ENCODE measurements around the gene GLB1L2. TPM values are rescaled to one million over a fixed set of nuclear protein-coding genes. Genes with fewer than 3 reads are reported as not detected.
A peak's percentile ranks its signal among the peaks of the same experiment; 100 is the strongest.

Gene GLB1L2
- total RNA-seq, 4 donors from 2014 or later: 7.1 to 13.1 (median 10.5) TPM

DNA sequence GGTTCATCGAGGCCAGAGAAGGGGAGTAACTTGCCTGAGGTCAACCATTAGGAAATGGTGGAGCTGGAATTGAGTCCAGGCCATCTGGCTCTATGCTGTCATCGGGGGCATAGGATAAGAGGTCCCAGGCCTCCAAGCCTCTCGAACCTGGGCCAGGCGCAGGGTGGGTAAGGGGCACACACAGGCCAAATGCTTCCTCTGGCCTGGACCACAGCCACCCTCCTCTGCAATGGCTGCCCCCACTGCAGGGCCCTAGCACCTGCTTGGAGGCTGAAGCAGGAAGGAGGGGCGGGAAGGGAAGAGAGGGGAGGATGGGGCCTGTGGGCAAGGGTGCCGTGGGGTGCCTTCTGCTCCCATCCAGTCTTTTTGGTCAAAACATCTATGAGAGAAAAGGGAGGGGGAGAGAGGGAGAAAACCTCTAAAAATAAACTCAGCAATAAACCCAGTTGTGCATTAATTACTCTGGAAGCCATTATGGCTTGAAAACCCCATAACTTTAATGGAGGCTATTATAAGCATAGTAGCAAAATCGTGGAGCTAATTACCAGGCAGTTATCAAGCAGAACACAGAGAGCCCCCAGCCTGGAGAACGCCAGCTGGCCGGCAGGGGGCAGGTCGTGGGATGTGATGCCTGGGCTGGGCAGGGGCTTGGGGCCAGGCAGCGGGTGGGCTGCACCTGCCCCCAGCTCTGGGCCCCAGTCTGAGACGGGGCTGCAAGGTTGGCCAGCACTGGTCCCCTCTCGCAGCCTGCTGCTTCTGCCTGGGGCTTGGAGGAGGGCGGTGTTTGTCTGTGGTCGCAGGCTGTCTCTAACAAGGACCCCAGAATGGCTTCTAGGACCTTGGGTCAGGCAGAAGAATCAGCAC is 59.1 kb downstream of the GLB1L2 start:
- Histone ChIP-seq H3K4me1 (no peaks in the 10 kb centered on the region), H3K36me3 (no peaks in the 10 kb centered on the region), H3K27me3 (peaks cover 0 to 69% (median 0%) of the 10 kb centered on the region in 4 donors), H3K9me3 (no peaks in the 10 kb centered on the region), H3K4me3 (no peak overlapping the region), H3K27ac (replicated peaks in 1 of 4) (no peak overlapping the region)
- TF ChIP-seq, protein P1, sequence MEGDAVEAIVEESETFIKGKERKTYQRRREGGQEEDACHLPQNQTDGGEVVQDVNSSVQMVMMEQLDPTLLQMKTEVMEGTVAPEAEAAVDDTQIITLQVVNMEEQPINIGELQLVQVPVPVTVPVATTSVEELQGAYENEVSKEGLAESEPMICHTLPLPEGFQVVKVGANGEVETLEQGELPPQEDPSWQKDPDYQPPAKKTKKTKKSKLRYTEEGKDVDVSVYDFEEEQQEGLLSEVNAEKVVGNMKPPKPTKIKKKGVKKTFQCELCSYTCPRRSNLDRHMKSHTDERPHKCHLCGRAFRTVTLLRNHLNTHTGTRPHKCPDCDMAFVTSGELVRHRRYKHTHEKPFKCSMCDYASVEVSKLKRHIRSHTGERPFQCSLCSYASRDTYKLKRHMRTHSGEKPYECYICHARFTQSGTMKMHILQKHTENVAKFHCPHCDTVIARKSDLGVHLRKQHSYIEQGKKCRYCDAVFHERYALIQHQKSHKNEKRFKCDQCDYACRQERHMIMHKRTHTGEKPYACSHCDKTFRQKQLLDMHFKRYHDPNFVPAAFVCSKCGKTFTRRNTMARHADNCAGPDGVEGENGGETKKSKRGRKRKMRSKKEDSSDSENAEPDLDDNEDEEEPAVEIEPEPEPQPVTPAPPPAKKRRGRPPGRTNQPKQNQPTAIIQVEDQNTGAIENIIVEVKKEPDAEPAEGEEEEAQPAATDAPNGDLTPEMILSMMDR (IDR thresholded peaks at IDR 0.05): no peak
- TF ChIP-seq POLR2A (IDR thresholded peaks at IDR 0.05; ENCODE audit: low read depth) (no peak), POLR2AphosphoS5 (IDR thresholded peaks at IDR 0.05) (no peak), EP300 (IDR thresholded peaks at IDR 0.05) (no peak)
- no peak for DNase-seq (ENCODE audit: extremely low spot score)
- WGBS: 66% methylated on average over 11 of the region's 15 CpGs
- intact Hi-C loops (cut with DNase I): no loop called here

DNA sequence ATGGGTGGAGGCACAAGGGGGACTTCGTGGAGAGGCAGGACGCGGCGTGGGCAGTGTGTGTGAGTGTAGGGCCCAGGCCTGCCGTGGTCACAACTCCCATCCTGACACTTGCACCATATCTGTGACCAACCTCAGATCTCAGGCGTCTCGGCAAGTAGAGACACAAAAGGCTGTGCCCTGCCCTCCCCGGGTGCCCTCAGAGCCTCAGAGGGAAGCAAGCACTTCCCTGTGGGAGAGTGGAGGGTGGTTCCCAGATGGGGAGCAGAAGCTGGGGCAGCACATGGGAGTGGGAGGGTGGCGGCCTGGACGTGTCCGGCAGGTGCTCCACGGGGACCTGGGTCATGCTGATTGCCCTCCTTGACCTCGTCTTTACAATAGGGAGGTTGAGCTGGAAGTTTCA is 59.9 kb downstream of the GLB1L2 start:
- DNase-seq (ENCODE audit: extremely low spot score): no peak
- Histone ChIP-seq H3K27ac (replicated peaks in 1 of 4) (no peak overlapping the region), H3K9me3 (no peaks in the 10 kb centered on the region), H3K36me3 (no peaks in the 10 kb centered on the region), H3K27me3 (peaks cover 0 to 64% (median 0%) of the 10 kb centered on the region in 4 donors), H3K4me1 (no peaks in the 10 kb centered on the region), H3K4me3 (no peak overlapping the region)
- no peak for TF ChIP-seq POLR2A (IDR thresholded peaks at IDR 0.05; ENCODE audit: low read depth)
- TF ChIP-seq, protein P1 (IDR thresholded peaks at IDR 0.05): no peak
- intact Hi-C loops (cut with DNase I): no loop called here
- WGBS: 81% methylated on average over 12 of the region's 13 CpGs

DNA sequence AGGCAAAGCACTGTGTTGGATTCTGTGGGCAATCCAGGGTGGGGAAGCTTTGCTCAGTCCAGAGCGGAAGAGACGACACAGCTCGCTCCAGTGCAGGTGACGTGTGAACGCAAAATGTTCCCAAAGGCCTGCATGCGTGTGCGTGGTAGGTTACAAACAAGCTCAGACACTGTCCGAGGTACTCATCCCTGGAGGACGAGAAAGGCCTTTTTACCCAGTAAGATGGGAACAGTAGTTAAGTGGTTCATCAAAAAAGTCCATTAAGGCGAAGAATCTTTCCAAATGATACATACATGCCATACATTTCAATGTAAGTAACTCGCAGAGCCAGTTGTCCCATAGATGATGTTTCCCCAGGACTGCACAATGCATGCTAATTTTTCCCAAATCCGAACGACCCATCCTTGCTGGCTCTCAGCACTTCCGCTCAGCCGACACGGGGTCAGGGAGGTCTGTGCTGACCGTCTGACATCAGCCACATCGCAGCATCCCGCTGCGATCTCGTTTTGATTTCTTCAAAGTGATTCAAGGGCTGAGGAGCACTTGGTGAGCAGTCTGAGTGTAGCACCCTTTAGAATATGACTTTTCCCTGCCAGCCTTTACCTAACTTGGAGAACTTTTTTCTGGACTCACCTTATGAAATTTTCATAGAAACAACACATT is 61.3 kb downstream of the GLB1L2 start:
- Histone ChIP-seq H3K27ac (replicated peaks in 1 of 4) (no peak overlapping the region), H3K4me3 (no peak overlapping the region), H3K27me3 (peaks cover 0 to 60% (median 0%) of the 10 kb centered on the region in 4 donors), H3K9me3 (no peaks in the 10 kb centered on the region), H3K4me1 (no peaks in the 10 kb centered on the region), H3K36me3 (no peaks in the 10 kb centered on the region)
- intact Hi-C loops (cut with DNase I): no loop called here
- TF ChIP-seq, protein P1 (IDR thresholded peaks at IDR 0.05): no peak
- TF ChIP-seq POLR2AphosphoS5 (IDR thresholded peaks at IDR 0.05): no peak
- no peak for TF ChIP-seq EP300 (IDR thresholded peaks at IDR 0.05)
- no peak for TF ChIP-seq POLR2A (IDR thresholded peaks at IDR 0.05; ENCODE audit: low read depth)
- WGBS: 89% methylated on average over 21 of the region's 21 CpGs
- no peak for DNase-seq (ENCODE audit: extremely low spot score)

DNA sequence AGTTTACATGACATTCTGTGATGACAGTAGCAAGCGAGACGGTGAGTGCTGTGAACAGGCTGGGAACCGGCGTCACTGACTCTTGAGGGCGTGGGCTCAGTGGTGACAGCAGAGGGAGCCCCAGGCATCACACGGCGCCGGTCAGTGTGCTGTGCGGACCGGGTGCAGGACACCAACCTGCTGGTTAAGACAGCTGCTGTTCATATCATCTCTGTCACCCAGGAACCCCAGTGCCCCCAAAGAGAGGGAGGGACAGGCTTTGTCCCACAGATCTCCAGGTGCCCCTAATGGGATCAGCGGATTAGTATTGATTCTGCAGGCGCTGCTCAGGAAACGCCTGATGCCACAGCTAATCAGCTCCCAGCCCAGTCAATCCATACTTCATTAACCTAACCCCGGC is 61.9 kb downstream of the GLB1L2 start:
- TF ChIP-seq POLR2A (IDR thresholded peaks at IDR 0.05; ENCODE audit: low read depth) (no peak), POLR2AphosphoS5 (IDR thresholded peaks at IDR 0.05) (no peak), EP300 (IDR thresholded peaks at IDR 0.05) (no peak)
- TF ChIP-seq, protein P1 (IDR thresholded peaks at IDR 0.05): peak in 1 of 3 experiments; percentile 19
- DNase-seq (ENCODE audit: extremely low spot score): no peak
- Histone ChIP-seq H3K27me3 (peaks cover 0 to 60% (median 0%) of the 10 kb centered on the region in 4 donors), H3K36me3 (no peaks in the 10 kb centered on the region), H3K9me3 (no peaks in the 10 kb centered on the region), H3K4me1 (no peaks in the 10 kb centered on the region), H3K4me3 (no peak overlapping the region), H3K27ac (replicated peaks in 1 of 4) (no peak overlapping the region)
- intact Hi-C loops (cut with DNase I): no loop called here
- 24% methylated on average over 10 of the region's 14 CpGs for WGBS

Data from esophagus muscularis mucosa (tissue), 4 donors.